ENCODE measurements around the gene OR4Q3.
"Not testable (repeated sequence)": the region's sequence is repeated elsewhere in the genome, so short reads cannot be mapped to it uniquely, and the experiment has no call there.

The OR4Q3 gene

DNA sequence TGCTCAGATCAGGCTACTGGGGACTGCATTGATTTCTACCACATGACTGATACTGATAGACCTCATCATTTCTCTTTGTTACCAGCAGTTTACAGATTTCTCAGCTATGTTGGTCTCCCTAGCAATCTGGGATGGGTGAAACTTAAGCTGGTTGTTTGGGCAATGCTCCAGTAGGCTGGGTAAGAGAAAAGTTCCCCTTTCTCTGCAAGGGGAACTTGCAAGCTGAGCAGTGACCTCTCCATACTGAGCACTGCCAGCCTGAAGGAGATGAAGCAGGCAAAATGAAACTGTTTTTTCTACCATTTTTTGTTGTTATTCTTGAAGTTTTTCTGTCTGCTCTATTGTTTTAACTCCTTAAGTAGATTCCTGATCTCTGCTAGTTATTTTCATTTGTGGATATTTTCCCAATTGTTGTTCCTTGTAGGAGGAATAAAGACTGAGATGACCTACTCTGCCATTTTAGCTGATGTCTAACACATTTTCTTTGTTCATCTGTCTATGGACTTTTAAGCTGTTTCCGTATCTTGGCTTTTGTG is 28.6 kb downstream of the OR4Q3 start:
- Histone ChIP-seq H3K36me3 (replicated peaks) (no peaks in the 10 kb centered on the region), H3K27me3 (replicated peaks) (no peaks in the 10 kb centered on the region), H3K4me3 (ENCODE audit: low read depth, low read length) (no peak overlapping the region), H3K27ac (no peak overlapping the region)
- in situ Hi-C loops (cut with HindIII; ENCODE audit: low pct_ligation_motif_present, low sequenced_read_pairs) = no loop called here
- TF ChIP-seq, protein P1, sequence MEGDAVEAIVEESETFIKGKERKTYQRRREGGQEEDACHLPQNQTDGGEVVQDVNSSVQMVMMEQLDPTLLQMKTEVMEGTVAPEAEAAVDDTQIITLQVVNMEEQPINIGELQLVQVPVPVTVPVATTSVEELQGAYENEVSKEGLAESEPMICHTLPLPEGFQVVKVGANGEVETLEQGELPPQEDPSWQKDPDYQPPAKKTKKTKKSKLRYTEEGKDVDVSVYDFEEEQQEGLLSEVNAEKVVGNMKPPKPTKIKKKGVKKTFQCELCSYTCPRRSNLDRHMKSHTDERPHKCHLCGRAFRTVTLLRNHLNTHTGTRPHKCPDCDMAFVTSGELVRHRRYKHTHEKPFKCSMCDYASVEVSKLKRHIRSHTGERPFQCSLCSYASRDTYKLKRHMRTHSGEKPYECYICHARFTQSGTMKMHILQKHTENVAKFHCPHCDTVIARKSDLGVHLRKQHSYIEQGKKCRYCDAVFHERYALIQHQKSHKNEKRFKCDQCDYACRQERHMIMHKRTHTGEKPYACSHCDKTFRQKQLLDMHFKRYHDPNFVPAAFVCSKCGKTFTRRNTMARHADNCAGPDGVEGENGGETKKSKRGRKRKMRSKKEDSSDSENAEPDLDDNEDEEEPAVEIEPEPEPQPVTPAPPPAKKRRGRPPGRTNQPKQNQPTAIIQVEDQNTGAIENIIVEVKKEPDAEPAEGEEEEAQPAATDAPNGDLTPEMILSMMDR (IDR thresholded peaks at IDR 0.05; ENCODE audit: low read depth, low read length, missing control alignments) = no peak
- no peak for DNase-seq

DNA sequence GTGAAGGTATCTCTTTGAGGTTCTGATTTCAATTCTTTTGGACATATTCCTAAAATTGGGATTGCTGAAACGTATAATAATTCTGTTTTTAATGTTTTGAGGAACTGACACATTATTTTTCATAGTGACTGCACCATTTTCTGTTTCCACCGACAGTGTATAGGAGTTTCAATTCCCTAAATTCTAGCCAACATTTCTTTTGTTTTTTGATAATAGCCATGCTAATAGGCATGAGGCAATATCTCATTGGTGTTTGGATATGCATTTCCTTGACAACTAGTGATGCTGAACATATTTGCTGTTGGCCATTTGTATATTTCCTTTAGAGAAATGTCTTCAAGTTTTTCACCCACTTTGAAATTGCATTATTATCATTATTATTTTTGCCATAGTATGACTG is 29.1 kb downstream of the OR4Q3 start:
- H3K27ac ChIP-seq; DNase-seq; H3K27me3 ChIP-seq (replicated peaks); in situ Hi-C loops (cut with HindIII; ENCODE audit: low pct_ligation_motif_present, low sequenced_read_pairs); H3K4me3 ChIP-seq (ENCODE audit: low read depth, low read length); H3K36me3 ChIP-seq (replicated peaks): not testable (repeated sequence)

DNA sequence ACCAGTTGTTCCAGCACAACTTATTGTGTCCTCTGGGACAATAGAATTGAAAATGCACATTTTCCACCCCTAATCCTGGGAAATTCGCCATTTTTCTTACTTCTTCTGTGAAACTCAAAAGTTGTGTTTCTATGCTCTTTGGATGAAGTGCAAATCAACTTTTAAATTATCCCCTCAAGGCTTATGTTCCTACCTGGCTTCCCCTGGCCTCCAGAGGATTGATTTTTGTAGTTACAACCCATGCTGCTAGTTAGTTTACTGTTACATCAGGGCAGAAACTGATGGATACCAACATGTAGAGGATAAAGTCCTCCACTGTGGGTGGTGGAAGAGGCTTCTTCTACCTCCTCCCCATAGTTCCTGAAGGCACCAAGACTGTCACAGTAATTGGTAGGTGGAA is 29.8 kb downstream of the OR4Q3 start, which contains the start of gene OR4M1:
OR4M1 (plus strand) TSS at position 301 of the 400 bp plus-strand sequence. CDS start 6,819 bp downstream, outside the sequence.
- in situ Hi-C loops (cut with HindIII; ENCODE audit: low pct_ligation_motif_present, low sequenced_read_pairs) = not testable (repeated sequence)

DNA sequence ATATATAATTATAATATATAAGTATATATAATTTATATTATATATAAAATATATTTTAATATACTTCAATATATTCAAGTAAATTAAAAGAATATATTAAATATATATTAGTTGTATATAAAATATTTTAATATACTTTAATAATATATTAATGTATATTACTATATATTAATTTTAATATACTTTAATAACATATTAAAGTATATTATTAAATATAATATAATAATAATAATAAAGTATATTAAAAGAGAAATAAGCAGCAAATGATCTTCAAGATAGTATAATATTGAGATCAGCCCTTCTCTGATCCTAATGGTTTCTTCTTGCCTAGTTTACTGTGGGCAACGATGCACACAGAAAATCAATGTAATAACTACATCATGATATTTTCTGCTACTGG is 32.2 kb downstream of the OR4Q3 start:
- Histone ChIP-seq H3K27me3 (replicated peaks) (no peaks in the 10 kb centered on the region), H3K36me3 (replicated peaks) (no peaks in the 10 kb centered on the region), H3K4me3 (ENCODE audit: low read depth, low read length) (no peak overlapping the region), H3K27ac (no peak overlapping the region)
- in situ Hi-C loops (cut with HindIII; ENCODE audit: low pct_ligation_motif_present, low sequenced_read_pairs) = no loop called here
- TF ChIP-seq, protein P1 (IDR thresholded peaks at IDR 0.05; ENCODE audit: low read depth, low read length, missing control alignments) = no peak
- DNase-seq = no peak

More for the DNA sequence above, 29.8 kb downstream of the OR4Q3 start, which contains the start of gene OR4M1:
- not testable (repeated sequence) for H3K4me3 ChIP-seq (ENCODE audit: low read depth, low read length); DNase-seq; H3K36me3 ChIP-seq (replicated peaks); H3K27me3 ChIP-seq (replicated peaks); H3K27ac ChIP-seq

DNA sequence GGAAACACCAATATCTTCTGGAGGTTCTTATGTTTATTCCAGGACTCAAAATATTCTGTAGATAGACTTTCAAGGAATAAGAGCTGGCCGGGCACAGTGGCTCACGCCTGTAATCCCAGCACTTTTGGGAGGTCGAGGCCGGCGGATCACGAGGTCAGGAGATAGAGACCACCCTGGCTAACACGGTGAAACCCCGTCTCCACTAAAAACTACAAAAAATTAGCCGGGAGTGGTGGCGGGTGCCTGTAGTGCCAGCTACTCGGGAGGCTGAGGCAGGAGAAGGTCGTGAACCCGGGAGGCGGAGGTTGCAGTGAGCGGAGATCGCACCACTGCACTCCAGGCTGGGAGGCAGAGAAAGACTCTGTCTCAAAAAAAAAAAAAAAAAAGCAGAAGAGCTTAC is 42.5 kb downstream of the OR4Q3 start:
- H3K4me3 ChIP-seq (ENCODE audit: low read depth, low read length); in situ Hi-C loops (cut with HindIII; ENCODE audit: low pct_ligation_motif_present, low sequenced_read_pairs); DNase-seq; H3K36me3 ChIP-seq (replicated peaks); H3K27me3 ChIP-seq (replicated peaks); H3K27ac ChIP-seq: not testable (repeated sequence)

DNA sequence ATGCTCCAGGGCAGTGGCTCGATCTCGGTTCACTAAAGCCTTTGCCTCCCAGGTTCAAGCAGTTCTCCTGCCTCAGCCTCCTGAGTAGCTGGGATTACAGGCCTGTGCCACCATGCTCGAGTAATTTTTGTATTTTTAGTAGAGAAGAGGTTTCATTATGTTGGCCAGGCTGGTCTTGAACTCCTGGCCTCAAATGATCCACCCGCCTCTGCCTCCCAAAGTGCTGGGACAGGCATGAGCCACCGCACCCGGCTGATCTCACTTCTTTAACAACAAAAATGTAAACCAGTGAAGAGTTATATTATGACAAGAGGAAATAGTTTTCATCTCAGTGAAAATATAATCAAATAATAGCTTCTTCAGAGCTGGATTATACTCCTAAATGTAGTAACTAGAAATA is 43.9 kb downstream of the OR4Q3 start:
- DNase-seq; H3K27ac ChIP-seq; H3K4me3 ChIP-seq (ENCODE audit: low read depth, low read length); H3K27me3 ChIP-seq (replicated peaks); H3K36me3 ChIP-seq (replicated peaks); in situ Hi-C loops (cut with HindIII; ENCODE audit: low pct_ligation_motif_present, low sequenced_read_pairs): not testable (repeated sequence)

DNA sequence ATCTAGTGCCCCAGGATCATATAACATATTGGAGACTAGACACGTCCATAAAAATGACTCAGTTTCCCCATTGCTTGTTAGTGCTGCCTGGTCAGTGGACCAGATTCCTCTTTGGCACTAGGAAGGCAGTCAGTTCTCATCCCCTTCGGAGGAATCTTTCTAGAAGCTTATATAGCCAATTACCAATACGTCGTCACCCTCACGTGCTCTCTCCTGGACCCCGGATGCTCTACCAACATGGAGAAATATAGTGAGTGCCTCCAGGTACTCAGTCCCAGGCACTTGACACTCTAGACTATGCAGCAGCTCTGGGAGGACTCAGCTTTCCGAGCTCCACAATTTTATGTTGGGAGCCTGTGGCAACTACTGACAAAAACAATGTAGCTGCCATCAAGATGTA is 44.8 kb downstream of the OR4Q3 start:
- DNase-seq; H3K4me3 ChIP-seq (ENCODE audit: low read depth, low read length); in situ Hi-C loops (cut with HindIII; ENCODE audit: low pct_ligation_motif_present, low sequenced_read_pairs); H3K36me3 ChIP-seq (replicated peaks); H3K27me3 ChIP-seq (replicated peaks); H3K27ac ChIP-seq: not testable (repeated sequence)

DNA sequence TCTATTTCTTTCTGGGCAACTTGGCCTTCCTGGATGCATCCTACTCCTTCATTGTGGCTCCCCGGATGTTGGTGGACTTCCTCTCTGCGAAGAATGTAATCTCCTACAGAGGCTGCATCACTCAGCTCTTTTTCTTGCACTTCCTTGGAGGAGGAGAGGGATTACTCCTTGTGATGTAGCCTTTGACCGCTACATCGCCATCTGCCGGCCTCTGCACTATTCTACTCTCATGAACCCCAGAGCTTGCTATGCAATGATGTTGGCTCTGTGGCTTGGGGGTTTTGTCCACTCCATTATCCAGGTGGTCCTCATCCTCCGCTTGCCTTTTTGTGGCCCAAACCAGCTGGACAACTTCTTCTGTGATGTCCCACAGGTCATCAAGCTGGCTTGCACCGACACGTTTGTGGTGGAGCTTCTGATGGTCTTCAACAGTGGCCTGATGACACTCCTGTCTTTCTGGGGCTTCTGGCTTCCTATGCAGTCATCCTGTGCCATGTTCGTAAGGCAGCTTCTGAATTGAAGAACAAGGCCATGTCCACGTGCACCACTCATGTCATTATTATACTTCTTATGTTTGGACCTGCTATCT is 53.2 kb downstream of the OR4Q3 start:
- DNase-seq; H3K36me3 ChIP-seq (replicated peaks); in situ Hi-C loops (cut with HindIII; ENCODE audit: low pct_ligation_motif_present, low sequenced_read_pairs); H3K27me3 ChIP-seq (replicated peaks); H3K27ac ChIP-seq; H3K4me3 ChIP-seq (ENCODE audit: low read depth, low read length): not testable (repeated sequence)

Measured in brain microvascular endothelial cell (primary cell).